K562 (cell line): ENCODE measurements around the gene NINJ1.

Experiments used
- CBFA2T3 ChIP-seq: fragments of 450-650 bp; IDR thresholded peaks from 2 replicates; pipeline ENCODE4 v1.6.1; 2017
- ERF ChIP-seq: fragments of 450-650 bp; formaldehyde crosslinking; IDR thresholded peaks from 2 replicates; pipeline ENCODE4 v1.4.0; 2020; ENCODE audit warnings: mild to moderate bottlenecking, mixed read lengths
- GTF2F1 ChIP-seq: IDR thresholded peaks from 2 replicates; pipeline ENCODE4 v1.6.1; 2011; ENCODE audit warnings: low read depth, low read length, improper control_type of control experiment
- POLR2AphosphoS5 ChIP-seq: IDR thresholded peaks from 2 replicates; pipeline ENCODE4 v1.6.1; 2011; ENCODE audit warnings: mild to moderate bottlenecking, low read depth, low read length, moderate library complexity; ENCODE audit not compliant: control insufficient read depth, insufficient read depth
- SMAD1 ChIP-seq: fragments of 150-350 bp; IDR thresholded peaks from 2 replicates; pipeline ENCODE4 v1.6.1; 2014; ENCODE audit warnings: low read length, low read depth; ENCODE audit not compliant: partially characterized antibody
- ZNF143 ChIP-seq: sonication (generic); formaldehyde crosslinking; IDR thresholded peaks from 2 replicates; pipeline ENCODE4 v1.9.0; 2022; ENCODE audit warnings: mild to moderate bottlenecking, missing genetic modification reagents
- ZNF24 ChIP-seq: fragments of 450-650 bp; IDR thresholded peaks from 2 replicates; pipeline ENCODE4 v1.6.1; 2016
- TF ChIP-seq, protein P1 (sequence below): sonication (generic); formaldehyde crosslinking; IDR thresholded peaks from 2 replicates; pipeline ENCODE4 v1.8.0; 2022; ENCODE audit warnings: mild to moderate bottlenecking, missing genetic modification reagents, borderline replicate concordance
- TF ChIP-seq, protein P2 (sequence below), 3 experiments: IDR thresholded peaks in 2 of 3; conservative IDR thresholded peaks in 1 of 3; 2 replicates each; pipeline ENCODE4 v1.5.1; 2011 to 2012; ENCODE audit warnings: low read length in 3 of 3, mild to moderate bottlenecking in 3 of 3, control low read depth in 2 of 3, improper control_type of control experiment in 1 of 3, inconsistent platforms in 1 of 3, low read depth in 1 of 3, mixed read lengths in 1 of 3, moderate library complexity in 1 of 3; ENCODE audit not compliant: insufficient read depth in 2 of 3
- TF ChIP-seq, protein P3 (sequence below): sonication (generic); formaldehyde crosslinking; IDR thresholded peaks from 2 replicates; pipeline ENCODE4 v1.8.1; 2023; ENCODE audit warnings: mild to moderate bottlenecking, missing genetic modification reagents
- TF ChIP-seq, protein P4 (sequence below): fragments of 250-450 bp; sonication (Bioruptor Pico); IDR thresholded peaks from 2 replicates; pipeline ENCODE4 v1.4.0; 2020; ENCODE audit warnings: mild to moderate bottlenecking, moderate library complexity

DNA sequence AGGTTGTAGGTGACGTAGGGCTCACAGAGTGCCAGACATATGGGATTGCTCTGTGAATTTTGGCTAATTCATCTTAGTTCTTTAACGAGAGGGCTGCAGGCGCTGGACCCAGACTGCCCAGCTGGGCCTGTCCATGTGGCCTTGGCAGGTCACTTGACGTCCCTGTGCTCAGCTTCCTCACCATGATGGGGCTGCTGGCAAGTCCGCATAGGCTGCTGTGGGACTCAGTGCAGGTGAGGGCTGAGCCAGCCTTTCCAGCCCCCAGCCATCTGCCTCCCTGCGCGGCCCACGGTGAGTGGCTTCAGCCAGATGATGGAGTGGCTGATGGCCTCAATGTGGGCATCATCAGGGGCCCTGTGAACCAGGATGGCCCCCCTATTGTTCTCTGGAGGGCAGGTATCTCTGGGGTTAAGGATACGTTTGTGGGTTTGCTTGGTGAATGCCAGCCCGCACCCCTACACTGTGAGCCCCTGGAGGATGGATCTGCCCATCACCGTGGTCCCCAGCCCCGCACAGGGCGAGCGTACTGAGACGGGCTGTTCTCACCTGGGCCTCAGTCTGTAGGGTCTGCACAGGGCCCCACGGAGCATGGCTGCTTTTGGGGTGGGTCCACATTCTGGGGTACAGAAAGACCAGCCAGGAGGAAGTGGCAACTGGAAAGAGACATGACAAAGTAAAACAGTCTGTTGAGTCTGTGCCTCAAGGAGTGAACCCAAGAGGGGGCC lies 34.3 kb downstream of the NINJ1 start:
- TF ChIP-seq, protein P1, sequence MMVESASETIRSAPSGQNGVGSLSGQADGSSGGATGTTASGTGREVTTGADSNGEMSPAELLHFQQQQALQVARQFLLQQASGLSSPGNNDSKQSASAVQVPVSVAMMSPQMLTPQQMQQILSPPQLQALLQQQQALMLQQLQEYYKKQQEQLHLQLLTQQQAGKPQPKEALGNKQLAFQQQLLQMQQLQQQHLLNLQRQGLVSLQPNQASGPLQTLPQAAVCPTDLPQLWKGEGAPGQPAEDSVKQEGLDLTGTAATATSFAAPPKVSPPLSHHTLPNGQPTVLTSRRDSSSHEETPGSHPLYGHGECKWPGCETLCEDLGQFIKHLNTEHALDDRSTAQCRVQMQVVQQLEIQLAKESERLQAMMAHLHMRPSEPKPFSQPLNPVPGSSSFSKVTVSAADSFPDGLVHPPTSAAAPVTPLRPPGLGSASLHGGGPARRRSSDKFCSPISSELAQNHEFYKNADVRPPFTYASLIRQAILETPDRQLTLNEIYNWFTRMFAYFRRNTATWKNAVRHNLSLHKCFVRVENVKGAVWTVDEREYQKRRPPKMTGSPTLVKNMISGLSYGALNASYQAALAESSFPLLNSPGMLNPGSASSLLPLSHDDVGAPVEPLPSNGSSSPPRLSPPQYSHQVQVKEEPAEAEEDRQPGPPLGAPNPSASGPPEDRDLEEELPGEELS (CRISPR knock-in tag) = no peak
- TF ChIP-seq SMAD1 (no peak), ZNF24 (no peak), ERF (CRISPR knock-in tag) (no peak), POLR2AphosphoS5 (no peak), ZNF143 (CRISPR knock-in tag) (no peak), CBFA2T3 (no peak), GTF2F1 (no peak)
- TF ChIP-seq, protein P2, sequence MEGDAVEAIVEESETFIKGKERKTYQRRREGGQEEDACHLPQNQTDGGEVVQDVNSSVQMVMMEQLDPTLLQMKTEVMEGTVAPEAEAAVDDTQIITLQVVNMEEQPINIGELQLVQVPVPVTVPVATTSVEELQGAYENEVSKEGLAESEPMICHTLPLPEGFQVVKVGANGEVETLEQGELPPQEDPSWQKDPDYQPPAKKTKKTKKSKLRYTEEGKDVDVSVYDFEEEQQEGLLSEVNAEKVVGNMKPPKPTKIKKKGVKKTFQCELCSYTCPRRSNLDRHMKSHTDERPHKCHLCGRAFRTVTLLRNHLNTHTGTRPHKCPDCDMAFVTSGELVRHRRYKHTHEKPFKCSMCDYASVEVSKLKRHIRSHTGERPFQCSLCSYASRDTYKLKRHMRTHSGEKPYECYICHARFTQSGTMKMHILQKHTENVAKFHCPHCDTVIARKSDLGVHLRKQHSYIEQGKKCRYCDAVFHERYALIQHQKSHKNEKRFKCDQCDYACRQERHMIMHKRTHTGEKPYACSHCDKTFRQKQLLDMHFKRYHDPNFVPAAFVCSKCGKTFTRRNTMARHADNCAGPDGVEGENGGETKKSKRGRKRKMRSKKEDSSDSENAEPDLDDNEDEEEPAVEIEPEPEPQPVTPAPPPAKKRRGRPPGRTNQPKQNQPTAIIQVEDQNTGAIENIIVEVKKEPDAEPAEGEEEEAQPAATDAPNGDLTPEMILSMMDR (IDR thresholded peaks at IDR 0.05 in 2 of 3, conservative IDR thresholded peaks at IDR 0.05 in 1 of 3; ENCODE audit: insufficient read depth in 2 of 3, low read depth in 1 of 3, low read length in 3 of 3) = no peak
- TF ChIP-seq, protein P3, sequence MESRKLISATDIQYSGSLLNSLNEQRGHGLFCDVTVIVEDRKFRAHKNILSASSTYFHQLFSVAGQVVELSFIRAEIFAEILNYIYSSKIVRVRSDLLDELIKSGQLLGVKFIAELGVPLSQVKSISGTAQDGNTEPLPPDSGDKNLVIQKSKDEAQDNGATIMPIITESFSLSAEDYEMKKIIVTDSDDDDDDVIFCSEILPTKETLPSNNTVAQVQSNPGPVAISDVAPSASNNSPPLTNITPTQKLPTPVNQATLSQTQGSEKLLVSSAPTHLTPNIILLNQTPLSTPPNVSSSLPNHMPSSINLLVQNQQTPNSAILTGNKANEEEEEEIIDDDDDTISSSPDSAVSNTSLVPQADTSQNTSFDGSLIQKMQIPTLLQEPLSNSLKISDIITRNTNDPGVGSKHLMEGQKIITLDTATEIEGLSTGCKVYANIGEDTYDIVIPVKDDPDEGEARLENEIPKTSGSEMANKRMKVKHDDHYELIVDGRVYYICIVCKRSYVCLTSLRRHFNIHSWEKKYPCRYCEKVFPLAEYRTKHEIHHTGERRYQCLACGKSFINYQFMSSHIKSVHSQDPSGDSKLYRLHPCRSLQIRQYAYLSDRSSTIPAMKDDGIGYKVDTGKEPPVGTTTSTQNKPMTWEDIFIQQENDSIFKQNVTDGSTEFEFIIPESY (CRISPR knock-in tag) = no peak
- TF ChIP-seq, protein P4, sequence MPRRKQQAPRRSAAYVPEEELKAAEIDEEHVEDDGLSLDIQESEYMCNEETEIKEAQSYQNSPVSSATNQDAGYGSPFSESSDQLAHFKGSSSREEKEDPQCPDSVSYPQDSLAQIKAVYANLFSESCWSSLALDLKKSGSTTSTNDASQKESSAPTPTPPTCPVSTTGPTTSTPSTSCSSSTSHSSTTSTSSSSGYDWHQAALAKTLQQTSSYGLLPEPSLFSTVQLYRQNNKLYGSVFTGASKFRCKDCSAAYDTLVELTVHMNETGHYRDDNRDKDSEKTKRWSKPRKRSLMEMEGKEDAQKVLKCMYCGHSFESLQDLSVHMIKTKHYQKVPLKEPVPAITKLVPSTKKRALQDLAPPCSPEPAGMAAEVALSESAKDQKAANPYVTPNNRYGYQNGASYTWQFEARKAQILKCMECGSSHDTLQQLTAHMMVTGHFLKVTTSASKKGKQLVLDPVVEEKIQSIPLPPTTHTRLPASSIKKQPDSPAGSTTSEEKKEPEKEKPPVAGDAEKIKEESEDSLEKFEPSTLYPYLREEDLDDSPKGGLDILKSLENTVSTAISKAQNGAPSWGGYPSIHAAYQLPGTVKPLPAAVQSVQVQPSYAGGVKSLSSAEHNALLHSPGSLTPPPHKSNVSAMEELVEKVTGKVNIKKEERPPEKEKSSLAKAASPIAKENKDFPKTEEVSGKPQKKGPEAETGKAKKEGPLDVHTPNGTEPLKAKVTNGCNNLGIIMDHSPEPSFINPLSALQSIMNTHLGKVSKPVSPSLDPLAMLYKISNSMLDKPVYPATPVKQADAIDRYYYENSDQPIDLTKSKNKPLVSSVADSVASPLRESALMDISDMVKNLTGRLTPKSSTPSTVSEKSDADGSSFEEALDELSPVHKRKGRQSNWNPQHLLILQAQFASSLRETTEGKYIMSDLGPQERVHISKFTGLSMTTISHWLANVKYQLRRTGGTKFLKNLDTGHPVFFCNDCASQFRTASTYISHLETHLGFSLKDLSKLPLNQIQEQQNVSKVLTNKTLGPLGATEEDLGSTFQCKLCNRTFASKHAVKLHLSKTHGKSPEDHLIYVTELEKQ (CRISPR knock-in tag) = no peak
